Upper lobe of left lung (tissue), 4 donors: ENCODE results near the gene ARHGAP10.

Source experiments
- EP300 ChIP-seq, 4 donors: sonication (generic); formaldehyde crosslinking; IDR thresholded peaks; one replicate each; pipeline ENCODE4 v1.5.1; 2017; ENCODE audit warnings: antibody characterized with exemption in 4 of 4, control low read depth in 2 of 4
- POLR2A ChIP-seq, 4 donors: fragments of 450-650 bp; IDR thresholded peaks; one replicate each; pipeline ENCODE4 v1.5.1; 2016 to 2017; ENCODE audit warnings: antibody characterized with exemption in 4 of 4, mild to moderate bottlenecking in 2 of 4
- POLR2AphosphoS5 ChIP-seq, 2 donors: sonication (generic); formaldehyde crosslinking; IDR thresholded peaks; one replicate each; pipeline ENCODE4 v1.5.1; 2017; ENCODE audit warnings: antibody characterized with exemption in 2 of 2
- TF ChIP-seq, protein P1 (sequence below), 6 experiments: fragments of 450-650 bp in 4 of 6; fragments of 200-600 bp in 2 of 6; sonication (generic) in 2 of 6; IDR thresholded peaks; one replicate each; pipeline ENCODE4 v1.5.1; 2016 to 2019; ENCODE audit warnings: antibody characterized with exemption in 6 of 6

GRCh38 chr4:147853706-147854105 lies 121.8 kb downstream of the ARHGAP10 start:
- TF ChIP-seq, protein P1, sequence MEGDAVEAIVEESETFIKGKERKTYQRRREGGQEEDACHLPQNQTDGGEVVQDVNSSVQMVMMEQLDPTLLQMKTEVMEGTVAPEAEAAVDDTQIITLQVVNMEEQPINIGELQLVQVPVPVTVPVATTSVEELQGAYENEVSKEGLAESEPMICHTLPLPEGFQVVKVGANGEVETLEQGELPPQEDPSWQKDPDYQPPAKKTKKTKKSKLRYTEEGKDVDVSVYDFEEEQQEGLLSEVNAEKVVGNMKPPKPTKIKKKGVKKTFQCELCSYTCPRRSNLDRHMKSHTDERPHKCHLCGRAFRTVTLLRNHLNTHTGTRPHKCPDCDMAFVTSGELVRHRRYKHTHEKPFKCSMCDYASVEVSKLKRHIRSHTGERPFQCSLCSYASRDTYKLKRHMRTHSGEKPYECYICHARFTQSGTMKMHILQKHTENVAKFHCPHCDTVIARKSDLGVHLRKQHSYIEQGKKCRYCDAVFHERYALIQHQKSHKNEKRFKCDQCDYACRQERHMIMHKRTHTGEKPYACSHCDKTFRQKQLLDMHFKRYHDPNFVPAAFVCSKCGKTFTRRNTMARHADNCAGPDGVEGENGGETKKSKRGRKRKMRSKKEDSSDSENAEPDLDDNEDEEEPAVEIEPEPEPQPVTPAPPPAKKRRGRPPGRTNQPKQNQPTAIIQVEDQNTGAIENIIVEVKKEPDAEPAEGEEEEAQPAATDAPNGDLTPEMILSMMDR (IDR thresholded peaks at IDR 0.05): no peak
- TF ChIP-seq EP300 (IDR thresholded peaks at IDR 0.05) (no peak), POLR2A (IDR thresholded peaks at IDR 0.05) (no peak), POLR2AphosphoS5 (IDR thresholded peaks at IDR 0.05) (no peak)
